NCI-H2227 (cell line): ENCODE data around the gene TUBA1A.
"Not testable (repeated sequence)": the region's sequence is repeated elsewhere in the genome, so short reads cannot be mapped to it uniquely, and the experiment has no call there.

Experiments
- DNase-seq: peaks from one replicate; lab custom pipeline; 2025; ENCODE audit not compliant: unreplicated experiment; lab: John Stamatoyannopoulos, UW

TUBA1A gene

GRCh38 chr12:49188916-49189367 is at the start of gene TUBA1A:
Gene TUBA1A (minus strand): TSS chr12:49189080. CDS start chr12:49188979, 101 bp downstream.
- peak; percentile 96 for DNase-seq

GRCh38 chr12:49236423-49236822 is 47.5 kb upstream of the TUBA1A start:
- peak; percentile 7 for DNase-seq

DNA sequence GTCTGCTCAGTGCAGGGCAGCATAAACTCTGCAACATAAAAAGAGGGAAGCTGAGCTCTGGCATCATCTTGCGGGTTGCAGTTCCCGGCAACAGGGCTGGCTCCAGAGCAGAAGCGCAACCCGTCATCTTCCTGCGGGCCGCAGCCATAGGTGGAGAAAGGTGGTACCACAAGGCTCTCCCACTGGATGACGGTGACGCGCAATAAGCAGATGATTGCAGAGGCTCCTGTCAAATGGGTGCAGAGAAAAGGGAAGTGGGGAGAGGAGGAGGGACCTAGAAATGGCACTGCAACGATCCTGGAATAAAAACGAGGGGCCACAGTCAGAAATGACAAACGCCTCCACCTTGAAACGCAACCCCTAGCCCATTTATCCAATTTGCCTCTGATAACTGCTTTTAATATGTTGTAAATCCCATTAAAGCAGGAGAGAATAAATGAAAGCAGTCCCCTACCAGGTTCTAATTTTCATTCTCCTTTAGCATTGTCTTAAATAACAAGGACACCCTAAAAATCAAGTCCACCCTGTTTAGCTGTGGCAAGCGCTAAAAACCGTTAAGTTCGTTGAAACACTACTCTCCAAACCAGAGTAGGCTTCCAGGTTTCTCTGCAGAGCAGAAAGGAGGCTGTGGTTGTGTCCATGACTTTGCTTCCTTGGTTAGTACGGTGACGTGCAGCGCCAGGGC is 45.1 kb upstream of the TUBA1A start:
- DNase-seq, result peak; percentile 78

- peak; percentile 82 for DNase-seq
Observed at GRCh38 chr12:49232940-49233841, 44.3 kb upstream of the TUBA1A start.

GRCh38 chr12:49231878-49232655 is 43.2 kb upstream of the TUBA1A start:
- DNase-seq, result peak; percentile 41

DNA sequence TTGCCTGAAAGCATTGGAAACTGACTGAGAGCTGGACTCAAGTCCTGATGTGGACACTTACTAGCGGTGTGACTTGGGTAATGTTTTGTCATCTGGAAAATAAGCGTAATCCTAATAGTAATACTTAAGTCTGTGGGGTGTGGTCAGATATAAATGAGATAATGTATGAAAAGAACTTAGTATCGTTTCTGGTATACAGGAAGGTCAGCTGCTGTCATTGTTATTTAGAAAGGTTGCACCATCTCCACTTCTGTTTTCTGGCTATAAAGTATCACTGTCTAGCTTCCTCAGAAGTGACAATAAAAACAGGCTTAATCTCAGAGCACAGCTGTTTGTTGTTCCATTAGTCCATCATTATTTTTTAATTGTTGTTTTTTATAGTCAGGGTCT is 41.9 kb upstream of the TUBA1A start:
- no peak for DNase-seq

GRCh38 chr12:49230176-49230804 is 41.4 kb upstream of the TUBA1A start:
- DNase-seq, result no peak

GRCh38 chr12:49228653-49229052 is 39.8 kb upstream of the TUBA1A start:
- DNase-seq, result no peak

GRCh38 chr12:49227713-49228112 is 38.8 kb upstream of the TUBA1A start:
- DNase-seq, result peak; percentile 69

DNA sequence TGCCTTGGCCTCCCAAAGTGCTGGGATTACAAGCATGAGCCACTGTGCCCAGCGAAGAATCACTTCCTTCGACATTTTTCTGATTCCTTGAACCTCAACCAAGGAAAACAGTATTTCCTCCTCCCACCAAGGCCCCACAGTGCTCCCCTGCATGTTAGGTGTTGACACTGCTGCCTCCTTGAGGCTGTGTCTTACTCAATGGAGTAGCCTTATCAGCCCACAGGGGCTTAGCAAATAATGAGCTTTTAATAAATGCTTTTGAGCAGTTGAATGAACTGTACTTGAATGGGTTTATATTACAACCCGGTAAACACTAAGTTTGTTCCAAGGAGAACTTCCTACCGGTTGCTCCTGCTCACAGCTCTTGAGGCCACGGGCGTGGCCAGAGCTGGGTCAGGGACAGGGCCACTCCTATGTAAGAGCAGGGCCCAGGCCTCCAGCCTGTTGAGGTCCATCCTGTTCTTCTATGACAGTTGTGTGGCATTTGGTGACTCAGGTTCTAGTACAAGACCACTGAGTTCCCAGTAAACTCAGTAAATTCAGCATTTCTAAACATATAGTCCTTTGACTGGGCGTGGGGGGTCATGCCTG is 36.8 kb upstream of the TUBA1A start:
- DNase-seq, result no peak

DNA sequence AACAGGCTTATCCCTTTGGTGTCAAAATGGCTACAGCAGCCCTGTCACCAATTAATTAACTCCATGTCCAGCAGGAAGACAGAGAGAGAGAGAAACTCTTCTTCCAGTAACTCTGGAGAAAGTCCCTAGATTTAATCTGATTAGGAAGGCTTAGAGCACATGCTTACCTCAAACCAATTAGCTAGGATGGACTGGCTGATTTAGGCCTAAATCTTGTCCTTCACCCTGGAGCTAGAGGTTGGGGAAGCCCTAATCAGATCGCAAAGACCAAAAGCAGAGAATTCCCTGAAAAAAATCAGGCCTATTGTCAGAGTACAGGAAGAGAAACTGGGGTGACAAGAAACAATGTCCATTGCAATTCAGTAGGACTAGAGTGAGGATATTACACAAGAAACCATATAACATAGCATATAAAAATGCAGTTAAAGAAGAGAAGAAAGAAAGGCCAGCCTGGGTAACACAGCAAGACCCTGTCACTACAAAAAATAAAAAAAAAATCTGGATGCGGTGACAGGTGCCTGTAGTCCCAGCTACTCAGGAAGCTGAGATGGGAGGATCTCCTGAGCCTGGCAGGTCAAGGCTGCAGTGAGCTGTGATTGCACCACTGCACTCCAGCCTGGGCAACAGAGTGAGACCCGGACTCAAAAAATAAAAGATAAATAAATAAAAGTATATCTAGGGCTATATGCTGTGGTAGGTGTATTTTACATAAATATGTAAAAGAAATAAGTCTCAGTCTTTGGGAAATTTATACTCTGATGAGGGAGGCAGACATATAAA is 34.9 kb upstream of the TUBA1A start:
- DNase-seq, result no peak

DNA sequence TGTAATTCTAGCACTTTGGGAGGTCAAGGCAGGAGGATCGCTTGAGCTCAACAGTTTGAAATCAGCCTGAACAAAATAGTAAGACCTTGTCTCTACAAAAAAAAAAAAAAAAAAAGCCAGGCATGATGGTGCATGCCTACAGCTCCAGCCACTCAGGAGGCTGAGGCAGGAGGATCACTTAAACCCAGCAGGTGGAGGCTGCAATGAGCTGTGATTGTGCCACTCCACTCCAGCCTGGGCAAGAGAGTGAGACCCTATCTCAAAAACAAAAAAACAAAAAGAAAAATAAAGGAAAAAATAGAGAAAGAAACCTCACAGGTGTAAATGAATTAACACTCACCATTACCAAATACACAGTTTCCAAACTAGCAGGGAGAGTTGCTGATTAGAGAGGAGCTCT is 34.2 kb upstream of the TUBA1A start:
- DNase-seq, result no peak

DNA sequence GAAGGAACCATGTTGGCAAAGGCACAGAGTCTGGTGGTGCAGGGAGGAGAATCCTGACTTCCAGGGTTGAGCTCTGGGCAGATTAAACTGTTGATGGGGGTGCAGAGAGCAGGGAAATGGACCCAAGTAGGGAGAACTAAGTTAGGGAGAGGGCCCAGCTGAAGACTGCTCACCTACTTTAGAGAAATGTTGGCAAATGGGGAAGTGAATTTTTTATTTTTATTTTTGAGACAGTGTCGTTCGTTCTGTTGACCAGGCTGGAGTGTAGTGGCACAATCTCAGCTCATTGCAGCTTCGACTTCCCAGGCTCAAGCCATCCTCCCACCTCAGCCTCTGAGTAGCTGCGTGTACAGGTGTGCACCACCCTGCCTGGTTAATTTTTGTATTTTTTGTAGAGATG is 32.1 kb upstream of the TUBA1A start:
- DNase-seq, result no peak

- peak; percentile 76 for DNase-seq
Observed at GRCh38 chr12:49219417-49220026, 30.6 kb upstream of the TUBA1A start.

- no peak for DNase-seq
Observed at GRCh38 chr12:49212572-49212971, 23.7 kb upstream of the TUBA1A start.

- DNase-seq, result not testable (repeated sequence)
Observed at GRCh38 chr12:49210703-49211102, 21.8 kb upstream of the TUBA1A start.

- DNase-seq, result peak; percentile 41
Observed at GRCh38 chr12:49208676-49209075, 19.8 kb upstream of the TUBA1A start.

GRCh38 chr12:49208146-49208545 is 19.3 kb upstream of the TUBA1A start:
- no peak for DNase-seq

DNA sequence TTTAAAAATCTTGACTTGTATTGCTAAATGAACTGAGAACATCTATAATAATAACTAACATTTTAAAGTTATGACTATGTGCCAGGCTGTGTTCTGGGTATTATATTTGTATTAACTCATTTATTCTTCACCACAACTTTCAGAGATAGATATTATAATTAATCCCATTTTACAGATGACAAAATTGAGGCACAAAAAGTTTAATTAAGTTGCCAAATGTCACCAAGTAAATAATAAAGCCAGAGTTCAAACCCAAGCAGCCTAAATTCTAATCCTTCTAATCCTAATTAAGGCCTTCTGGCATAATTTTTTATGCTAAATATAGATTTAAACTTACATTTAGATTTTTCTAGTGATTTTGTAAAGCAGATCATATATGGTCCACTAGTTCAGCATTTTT is 17.5 kb upstream of the TUBA1A start:
- DNase-seq, result no peak
